Globus pallidus (tissue), 1 donor: ENCODE data around the gene GRXCR2.
"Not testable (repeated sequence)": the region's sequence is repeated elsewhere in the genome, so short reads cannot be mapped to it uniquely, and the experiment has no call there.

Experiments used
- DNase-seq: peaks from one replicate; pipeline ENCODE4 v3.0.0-alpha.2; 2015; ENCODE audit warnings: low spot score

The GRXCR2 gene, protein sequence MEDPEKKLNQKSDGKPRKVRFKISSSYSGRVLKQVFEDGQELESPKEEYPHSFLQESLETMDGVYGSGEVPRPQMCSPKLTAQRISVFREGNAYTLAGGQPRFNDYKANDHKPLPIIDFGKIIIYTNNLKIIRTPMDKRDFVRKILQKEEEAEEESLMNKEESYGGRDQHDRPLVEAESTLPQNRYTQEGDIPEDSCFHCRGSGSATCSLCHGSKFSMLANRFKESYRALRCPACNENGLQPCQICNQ

DNA sequence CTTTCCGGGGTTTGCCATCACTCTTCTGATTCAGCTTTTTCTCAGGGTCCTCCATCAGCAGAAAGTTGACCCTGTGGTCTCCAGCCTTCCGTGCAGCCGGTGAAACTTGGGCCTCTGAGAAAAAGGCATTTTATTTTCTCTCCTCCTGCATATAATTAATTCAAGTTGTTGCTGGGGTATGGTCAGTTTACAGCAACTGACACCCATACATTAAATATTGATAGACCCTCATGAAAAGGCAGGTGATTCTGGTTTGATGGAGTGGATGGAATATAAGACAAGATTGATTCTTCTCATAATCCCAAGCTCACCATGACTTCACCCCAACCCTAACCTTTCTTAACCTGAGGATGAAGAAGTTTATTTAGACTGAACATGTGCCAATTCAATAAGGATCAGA is at the start of gene GRXCR2:
Gene GRXCR2, minus strand, starts transcription at position 101 of the 400 bp plus-strand sequence. Its CDS starts 46 bp downstream, at position 55.
- DNase-seq = no peak

DNA sequence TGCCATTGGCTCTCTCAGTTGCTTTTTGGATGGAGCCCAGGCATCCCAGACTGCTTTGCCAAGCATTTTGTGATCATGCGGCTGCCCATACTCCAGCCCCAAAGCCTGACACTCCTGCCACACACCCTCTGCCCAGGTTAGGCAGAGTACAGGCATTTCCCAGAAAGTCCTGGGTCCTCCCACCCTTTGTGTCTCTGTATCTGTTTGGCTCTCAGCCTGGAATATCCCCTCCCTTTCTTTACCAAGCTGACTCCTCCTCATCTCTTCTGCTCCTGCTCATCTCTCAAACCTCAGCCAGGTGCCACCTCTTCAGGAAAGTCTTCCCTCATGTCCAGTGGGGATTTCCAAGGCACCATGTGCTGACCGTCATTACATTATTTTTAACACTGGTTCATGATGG is 49.2 kb upstream of the GRXCR2 start:
- no peak for DNase-seq

DNA sequence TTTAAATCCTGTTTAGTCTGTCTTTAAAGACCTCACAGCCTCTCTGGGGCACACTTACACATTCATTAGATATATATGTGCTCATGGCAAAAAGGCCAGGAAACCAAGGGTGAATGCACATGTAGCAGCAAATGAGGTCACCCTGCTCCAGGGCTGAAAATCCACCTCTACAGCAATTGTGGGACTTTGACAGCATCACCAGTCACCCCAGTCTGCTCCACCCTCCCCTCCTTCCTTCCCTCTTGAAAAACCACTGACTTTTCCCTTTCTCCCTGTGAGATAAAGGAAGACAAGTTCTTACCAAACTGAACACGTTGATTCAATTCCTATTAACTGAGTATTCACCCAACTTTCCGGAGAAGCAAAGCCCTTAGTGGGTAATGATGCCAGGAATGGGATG is 48.4 kb upstream of the GRXCR2 start:
- DNase-seq = no peak

DNA sequence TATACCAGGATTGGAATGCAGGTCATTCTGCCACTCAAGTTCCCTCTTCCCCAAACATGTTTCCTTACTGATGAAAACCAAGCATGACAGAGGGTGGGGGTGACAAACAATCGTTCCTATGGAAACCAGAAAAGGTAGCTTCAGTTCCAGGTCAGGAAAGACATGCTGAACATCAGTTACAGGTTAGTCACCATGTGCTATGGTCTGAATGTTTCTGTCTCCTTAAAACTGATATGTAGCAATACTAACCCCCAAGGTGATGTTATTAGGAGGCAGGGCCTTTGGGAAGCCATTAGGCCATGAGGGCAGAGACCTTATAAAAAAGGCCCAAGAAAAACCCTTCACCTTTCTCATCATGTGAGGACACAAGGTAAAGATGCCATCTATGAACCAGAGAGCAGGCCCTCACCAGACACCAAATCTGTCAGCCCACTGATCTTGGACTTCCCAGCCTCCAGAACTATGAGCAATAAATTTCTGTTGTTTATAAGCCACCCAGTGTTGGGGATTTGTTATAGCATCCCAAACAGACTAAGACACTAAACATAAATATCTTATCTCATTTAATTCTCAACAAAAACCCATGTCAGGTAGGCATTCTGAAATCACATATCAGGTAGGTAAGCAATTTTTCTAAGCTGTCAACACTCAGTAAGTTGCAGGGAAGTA is 47.9 kb upstream of the GRXCR2 start:
- DNase-seq = no peak

DNA sequence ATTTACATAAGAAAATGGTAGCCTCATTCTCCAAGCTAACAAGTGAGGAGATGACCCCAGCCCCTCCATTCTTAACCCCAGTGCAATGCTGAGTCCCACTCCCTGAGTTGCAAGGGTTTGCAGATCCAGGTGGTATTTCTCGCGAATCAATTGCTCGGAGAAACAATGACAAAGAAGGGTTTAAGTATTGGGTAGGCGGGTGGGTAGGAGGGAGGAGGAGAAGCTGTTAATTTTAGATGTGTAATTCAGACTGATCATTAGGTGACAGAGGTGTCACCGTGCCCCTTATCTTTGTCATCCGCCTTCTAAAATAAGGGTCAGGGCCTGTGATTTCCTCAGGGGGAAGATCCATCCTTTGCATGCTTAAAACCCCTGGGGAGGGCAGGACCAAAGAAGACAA is 46.6 kb upstream of the GRXCR2 start:
- no peak for DNase-seq

DNA sequence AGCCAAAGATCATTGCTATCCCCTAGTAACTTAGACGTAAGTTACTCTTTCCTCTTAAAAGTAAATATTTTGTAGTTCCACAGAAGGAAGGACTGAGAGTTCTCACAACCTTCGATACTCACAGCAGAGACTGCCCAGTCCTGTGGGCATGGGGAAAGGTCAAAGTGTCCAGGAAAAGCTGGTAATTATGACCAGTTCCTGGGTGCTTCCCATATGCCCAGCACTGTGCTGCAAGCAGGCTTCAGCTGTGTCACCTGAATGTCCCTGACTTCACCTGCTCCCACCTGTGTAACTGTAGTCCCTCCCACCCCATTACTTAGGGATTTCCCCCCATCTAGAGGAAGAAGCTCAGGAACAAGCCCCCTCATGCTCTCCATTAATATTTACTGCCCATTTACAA is 45.6 kb upstream of the GRXCR2 start:
- DNase-seq = no peak

DNA sequence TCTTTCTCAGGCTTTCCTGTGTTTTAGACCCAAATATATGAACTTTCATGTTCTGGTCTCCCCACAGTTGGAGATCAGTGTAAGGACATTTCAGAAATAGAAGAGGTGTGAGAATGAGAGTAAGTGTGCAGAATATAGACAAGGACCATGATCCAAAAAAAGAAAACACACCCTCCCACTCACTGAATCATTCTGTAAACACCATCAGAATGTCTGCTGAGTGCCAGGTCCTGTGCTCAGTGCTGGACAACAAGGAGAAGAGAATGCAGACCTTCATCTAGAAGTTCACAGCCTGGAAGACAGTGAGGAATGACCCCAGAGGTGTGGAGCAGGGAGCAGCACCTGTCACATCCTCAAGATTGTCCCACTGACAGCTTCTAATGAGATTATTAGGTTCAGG is 44.5 kb upstream of the GRXCR2 start:
- DNase-seq = no peak

DNA sequence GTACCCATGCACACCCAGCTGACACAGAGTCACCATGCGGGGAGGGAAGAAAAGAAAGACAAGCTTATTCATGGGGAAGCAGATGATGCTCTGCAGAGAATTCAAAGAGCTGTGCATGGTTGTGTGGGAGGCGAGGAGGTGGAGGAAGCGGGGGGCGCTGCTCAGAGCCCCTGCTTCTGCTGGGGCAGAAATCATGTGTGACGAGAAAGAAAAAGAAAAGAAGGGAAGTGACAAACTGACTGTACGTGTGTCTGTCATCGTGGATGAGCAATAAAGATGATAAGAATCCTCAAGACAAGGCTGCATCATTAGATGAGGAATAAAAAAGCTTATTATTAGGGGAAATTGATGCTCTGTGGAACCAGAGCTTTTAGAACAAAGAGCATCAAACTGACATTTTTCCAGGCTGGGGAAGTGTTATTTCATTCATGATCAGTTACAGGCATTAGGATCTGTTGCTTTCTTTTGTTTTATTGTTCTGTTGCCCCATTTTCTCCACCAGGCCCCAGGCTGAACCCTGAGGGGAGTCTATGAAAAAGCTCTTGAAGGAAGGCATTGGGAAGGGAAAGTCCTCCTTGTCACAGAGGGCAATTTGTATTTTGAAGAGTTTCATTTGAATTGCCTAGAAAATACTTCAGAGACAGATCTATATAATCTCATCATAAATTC is 43.3 kb upstream of the GRXCR2 start:
- no peak for DNase-seq

DNA sequence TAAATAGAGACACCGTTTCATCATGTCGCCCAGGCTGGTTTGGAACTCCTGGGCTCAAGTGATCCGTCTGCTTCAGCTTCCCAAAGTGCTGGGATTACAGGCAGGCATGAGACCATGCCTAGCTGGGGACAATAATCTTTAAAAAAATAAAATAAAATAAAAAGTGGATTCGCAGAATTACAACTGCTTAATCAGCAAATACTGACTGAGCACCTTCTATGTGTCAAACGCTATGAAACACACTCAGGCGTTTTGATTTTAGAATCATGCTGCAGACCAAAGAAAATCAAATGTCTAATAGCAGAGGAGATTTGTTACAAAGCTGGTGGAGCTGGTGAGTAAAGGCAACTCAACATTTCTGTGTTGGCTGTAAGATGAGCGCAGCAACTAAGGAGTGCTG is 40.9 kb upstream of the GRXCR2 start:
- DNase-seq = no peak

DNA sequence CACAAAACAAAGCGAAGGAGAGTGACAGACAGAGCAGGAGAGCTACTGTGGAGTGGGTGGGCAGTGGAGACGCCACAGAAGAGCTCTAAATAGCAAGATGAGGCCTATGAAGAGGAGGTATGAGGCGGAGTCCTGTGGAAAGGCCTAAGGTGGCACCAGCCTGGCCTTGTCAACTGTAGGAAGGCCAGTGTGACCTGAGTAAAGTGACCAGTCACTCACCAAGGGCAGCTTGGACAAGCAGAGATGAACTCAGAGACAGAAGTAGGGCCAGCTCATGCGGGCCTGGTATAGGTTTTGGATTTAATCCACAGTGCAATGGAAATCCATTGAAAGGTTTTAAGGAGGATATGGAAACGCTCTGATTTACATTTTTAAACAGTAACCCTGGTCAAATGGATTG is 39.8 kb upstream of the GRXCR2 start:
- no peak for DNase-seq

DNA sequence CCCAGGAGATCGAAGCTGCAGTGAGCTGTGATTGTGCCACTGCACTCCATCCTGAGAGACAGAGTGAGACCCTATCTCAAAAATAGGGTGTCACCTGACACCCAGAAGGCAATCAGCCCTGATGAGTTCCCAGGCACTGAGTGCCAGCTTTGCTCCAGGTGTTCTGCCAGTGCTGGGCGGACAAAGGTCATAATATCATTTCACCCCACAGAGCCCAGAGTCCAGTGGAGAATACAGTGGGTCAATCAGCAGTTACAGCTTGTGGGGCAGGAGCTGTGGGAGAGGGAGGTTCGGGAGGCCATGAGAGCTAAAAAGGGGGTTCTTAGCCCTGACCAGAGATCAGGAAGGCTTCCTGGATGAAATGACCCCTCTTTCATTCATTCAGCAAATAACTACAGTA is 39.2 kb upstream of the GRXCR2 start:
- DNase-seq = no peak

DNA sequence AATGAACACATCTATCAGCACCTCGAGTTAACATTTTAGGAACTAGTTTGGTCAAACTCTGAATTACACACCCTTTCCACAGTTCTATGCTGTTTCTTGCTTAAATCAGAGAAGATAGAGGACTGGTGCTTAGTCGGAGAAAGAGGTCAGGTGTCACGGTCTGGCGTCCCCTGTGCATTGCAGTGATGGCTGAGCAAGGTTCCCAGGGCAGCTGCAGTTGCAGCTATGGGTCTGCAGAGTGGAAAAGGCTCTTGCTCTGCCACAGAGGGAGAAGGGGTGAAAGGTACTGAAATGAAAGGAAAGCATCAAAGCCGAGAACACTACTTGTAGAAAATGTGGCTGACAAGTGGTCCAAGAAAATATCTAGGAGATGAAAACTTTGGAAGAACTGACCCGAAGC is 38.4 kb upstream of the GRXCR2 start:
- DNase-seq = no peak

DNA sequence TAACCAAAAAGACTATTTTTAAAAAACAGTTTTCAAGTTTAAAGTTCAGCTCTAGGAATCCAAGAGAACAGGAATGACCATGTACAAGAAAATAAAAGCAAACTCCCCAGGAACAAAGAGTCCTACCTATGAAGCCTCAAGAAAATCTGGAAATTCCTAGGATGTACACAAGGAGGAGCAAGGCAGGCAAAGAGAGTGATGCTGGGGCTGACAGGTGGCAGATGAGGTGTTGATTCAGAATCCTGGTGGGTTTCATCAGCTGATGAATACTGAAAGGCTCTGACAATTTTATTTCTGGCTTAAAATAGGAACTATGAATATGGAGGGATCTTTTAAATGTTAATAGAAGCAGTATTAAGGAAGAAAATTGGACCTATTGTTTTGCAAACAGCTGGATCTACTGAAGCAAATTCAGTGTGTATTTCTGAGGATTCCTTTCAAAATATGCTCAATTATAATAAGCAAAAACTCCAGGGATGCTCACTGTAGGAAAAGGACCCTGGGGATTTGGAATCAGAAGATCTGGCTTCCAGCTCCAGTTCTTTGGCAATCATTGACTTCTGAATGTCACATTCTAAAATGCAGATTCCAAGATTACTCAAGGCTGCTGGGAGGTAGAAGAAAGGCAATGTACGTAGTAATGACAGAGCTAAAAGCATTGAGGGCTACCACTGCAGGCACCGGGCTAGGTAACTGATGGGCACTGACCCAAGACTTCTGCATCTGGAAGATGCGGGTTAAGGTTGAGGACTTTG is 35.6 kb upstream of the GRXCR2 start:
- no peak for DNase-seq

DNA sequence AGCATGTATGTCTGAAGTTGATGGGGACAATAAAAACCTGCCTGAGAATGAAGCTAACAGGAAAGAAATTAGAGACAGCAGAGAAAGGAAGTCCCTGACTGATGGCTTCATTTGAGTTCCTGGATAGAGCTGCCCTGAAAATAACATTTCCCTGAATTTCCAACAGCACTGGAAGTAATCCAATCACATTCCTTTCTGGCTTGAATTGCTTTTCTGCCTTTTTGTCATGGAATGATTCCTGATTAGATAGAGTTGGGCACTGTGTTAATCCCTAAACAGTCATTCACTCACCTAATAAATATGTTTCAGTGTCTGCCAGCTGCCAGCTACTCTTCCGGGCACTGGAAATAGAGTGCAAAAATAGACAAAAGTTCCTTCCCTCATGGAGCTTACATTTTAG is 33.6 kb upstream of the GRXCR2 start:
- DNase-seq = no peak

DNA sequence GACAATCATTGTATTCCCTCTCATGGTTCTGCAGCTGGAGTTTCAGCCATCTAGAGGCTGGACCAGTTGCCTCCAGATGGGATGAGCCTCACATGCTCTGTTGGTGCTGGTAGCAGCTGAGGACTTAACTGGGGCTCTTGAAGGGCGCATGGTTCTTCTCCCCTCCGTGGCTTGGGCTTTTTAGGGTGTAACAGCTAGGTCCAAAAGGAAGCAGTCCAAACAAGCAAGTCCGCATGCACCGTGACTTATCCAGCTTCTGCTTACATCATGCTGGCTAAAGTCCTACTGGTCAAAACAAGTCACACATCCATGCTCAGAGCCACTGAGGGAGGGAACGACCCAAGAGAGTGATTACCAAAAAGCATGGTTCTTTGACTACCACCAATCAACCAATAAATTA is 31.9 kb upstream of the GRXCR2 start:
- no peak for DNase-seq

DNA sequence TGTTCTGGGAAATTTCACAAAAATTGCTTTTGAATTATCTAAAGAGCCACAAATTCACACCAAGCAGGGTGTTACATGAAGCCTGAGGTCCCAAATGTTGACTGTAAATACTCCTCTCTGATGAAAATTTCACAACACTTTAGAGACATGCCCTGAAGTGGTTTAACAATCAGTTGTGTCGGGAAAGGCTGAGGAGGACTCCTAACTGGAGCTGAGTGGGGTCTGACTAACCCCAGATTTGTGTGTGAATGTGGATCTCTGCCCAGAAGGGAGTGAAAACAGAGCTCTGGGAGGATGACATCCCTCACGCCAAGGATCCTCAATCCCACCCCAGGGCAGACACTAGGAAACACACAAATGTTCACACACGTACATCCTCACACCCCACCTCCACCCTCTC is 31.1 kb upstream of the GRXCR2 start:
- DNase-seq = no peak

DNA sequence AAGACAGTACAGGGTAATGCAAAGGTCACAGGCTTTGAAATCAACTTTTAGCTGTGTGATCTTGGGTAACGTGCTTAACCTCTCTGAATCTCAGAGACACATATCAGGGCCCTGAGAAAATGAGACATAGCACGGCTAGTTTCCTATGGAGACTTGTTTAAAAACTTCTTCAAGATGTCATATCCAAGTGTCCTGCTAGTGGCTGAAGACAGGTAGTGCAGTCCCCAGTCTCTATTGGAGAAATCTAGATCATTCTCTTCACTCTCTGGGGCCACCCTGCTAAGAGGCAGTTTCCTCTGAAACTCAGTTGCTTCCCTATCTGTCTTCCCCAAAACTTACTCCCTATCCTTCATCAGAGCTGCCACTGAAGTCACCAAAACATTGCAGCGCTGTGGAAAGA is 30.3 kb upstream of the GRXCR2 start:
- DNase-seq = no peak

DNA sequence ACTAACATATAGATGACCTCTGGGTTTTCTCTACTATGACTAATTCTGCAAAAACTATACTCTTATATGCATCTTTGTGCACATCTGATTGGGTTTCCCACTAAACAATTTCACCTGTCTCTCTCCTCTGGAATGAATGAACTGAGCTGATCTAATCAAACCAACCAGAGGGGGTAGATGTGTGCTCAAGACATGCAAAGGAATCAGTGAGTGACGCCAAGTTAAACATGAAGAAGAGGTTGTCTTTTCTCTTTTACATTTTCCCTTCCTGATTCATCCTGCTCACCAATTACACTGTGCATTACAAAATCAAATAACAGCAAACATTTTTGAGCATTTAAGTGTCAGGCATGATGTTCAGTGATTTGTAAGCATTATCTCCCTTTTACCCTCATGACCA is 29.6 kb upstream of the GRXCR2 start:
- no peak for DNase-seq

DNA sequence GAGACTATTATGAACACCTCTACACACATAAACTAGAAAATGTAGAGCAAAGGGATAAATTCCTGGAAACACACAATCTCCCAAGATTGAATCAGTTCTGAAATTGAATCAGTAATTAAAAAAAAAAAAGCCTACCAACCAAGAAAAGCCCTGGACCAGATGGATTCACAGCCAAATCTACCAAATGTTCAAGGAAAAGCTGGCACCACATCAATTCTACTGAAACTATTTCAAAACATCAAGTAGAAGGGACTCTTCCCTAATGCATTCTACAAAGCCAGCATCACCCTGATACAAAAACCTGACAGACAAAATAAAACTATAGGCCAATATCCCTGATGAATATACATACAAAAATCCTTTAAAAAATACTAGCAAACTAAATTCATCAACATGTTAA is 25.4 kb upstream of the GRXCR2 start:
- no peak for DNase-seq

DNA sequence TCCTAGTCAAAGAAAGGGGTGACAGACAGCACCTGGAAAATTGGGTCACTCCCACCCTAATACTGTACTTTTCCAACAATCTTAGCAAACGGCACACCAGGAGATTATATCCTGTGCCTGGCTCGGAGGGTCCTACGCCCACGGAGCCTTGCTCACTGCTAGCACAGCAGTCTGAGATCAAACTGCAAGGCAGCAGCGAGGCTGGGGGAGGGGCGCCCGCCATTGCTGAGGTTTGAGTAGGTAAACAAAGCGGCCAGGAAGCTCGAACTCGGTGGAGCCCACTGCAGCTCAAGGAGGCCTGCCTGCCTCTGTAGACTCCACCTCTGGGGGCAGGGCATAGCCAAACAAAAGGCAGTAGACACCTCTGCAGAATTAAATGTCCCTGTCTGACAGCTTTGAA is 18.6 kb upstream of the GRXCR2 start:
- not testable (repeated sequence) for DNase-seq

DNA sequence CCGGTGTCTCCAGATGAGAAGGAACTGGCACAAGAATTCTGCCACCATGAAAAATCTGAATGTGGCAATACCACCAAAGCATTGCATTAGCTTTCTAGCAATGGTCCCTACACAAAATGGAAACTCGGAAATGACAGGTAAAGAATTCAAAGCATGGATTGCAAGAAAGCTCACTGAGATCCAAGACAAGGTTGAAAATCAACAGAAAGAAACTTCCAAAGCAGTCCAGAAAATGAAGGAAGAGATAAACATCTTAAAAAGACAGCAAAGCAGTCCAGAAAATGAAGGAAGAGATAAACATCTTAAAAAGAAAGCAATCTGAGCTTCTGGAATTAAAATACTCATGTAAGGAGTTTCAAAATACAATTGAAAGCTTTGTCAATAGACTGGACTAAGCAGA is 16.8 kb upstream of the GRXCR2 start:
- DNase-seq = no peak

DNA sequence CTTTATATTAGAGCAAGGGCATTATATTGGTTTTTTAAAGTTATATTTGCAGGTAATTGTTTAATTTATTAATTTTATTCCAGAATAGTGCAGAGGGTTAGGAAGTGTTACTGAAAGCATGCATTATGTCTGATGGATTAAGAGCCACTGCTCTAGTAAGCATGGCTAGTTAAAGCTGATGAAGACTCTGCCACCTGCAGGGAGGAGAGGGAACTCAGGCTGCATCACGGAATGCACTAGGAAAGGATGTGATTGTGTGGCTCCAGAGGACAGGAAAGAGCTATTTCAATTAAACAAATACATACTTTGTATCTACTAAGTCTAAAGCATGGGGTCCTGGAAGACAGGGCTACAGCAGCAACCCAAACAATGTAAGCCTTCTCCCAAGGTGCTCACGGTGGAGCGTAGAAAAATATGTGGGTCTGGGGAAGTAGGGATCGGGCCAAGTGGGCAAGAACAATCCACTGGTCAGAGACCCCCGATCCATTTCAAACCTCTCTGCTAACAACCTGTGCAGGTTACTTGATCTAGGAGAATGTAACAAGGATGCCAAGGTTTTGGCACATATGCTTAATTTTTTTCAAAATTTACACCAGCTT is 15.3 kb upstream of the GRXCR2 start:
- DNase-seq = peak; percentile 19
